IMR-90 (cell line): ENCODE measurements around the gene RAI1. TPM values are rescaled to one million over a fixed set of nuclear protein-coding genes. Genes with fewer than 3 reads are reported as not detected.

Source experiments
- ATAC-seq: fragments of 200-7000 bp; cut with Tn5 transposase; 2 replicates; pipeline ENCODE4 v1.9.1; 2020; ENCODE audit warnings: low read depth, mild to moderate bottlenecking, moderate library complexity
- BruUV-seq: library from RNA; stranded (reverse); fragments of 400-500 nt; replicated peaks from 2 replicates; lab custom pipeline; 2021; lab: Mats Ljungman, UMichigan
- CTCF ChIA-PET: fragments of 300-600 bp; formaldehyde crosslinking; extraction: SDS; loops from one replicate; lab custom pipeline; 2021; ENCODE audit warnings: antibody characterized with exemption; lab: Yijun Ruan, JAX
- POLR2A ChIA-PET: fragments of 300-600 bp; sonication (Branson Sonifier 250); formaldehyde crosslinking; loops from one replicate; lab custom pipeline; 2022; ENCODE audit warnings: antibody characterized with exemption; ENCODE audit not compliant: unreplicated experiment; lab: Charles Lee
- DNase-seq: peaks from one replicate; pipeline ENCODE4 v3.0.0; 2013
- H2AFZ ChIP-seq: replicated peaks from 2 replicates; pipeline ENCODE3; 2013; ENCODE audit warnings: low read length, mild to moderate bottlenecking; ENCODE audit not compliant: poor library complexity
- H2AK5ac ChIP-seq: 2 replicates; pipeline ENCODE4 v1.6.1; 2013; ENCODE audit warnings: low read depth, low read length, inconsistent platforms
- H2AK9ac ChIP-seq: replicated peaks from 2 replicates; pipeline ENCODE3; 2013; ENCODE audit warnings: mild to moderate bottlenecking, low read depth, low read length, moderate library complexity; ENCODE audit not compliant: poor library complexity
- H2BK120ac ChIP-seq: 2 replicates; pipeline ENCODE4 v1.6.1; 2013; ENCODE audit warnings: low read depth, low read length, inconsistent platforms
- H2BK15ac ChIP-seq: 3 replicates; pipeline ENCODE4 v1.6.1; 2013; ENCODE audit warnings: low read depth, low read length, inconsistent platforms
- H2BK20ac ChIP-seq: 2 replicates; pipeline ENCODE4 v1.6.1; 2013; ENCODE audit warnings: low read depth, mild to moderate bottlenecking, inconsistent platforms, low read length, moderate library complexity
- H2BK5ac ChIP-seq: 2 replicates; pipeline ENCODE4 v1.6.1; 2013; ENCODE audit warnings: mild to moderate bottlenecking, low read depth, low read length, inconsistent platforms; ENCODE audit not compliant: poor library complexity, severe bottlenecking
- H3K14ac ChIP-seq: replicated peaks from 2 replicates; pipeline ENCODE4 v1.6.1; 2013; ENCODE audit warnings: low read depth, low read length, inconsistent platforms
- H3K18ac ChIP-seq: 2 replicates; pipeline ENCODE4 v1.6.1; 2013; ENCODE audit warnings: low read depth, low read length, control low read depth
- H3K23ac ChIP-seq: 2 replicates; pipeline ENCODE4 v1.6.1; 2013; ENCODE audit warnings: low read depth, low read length, inconsistent platforms
- H3K27ac ChIP-seq: 2 replicates; pipeline ENCODE4 v1.5.1; 2013; ENCODE audit warnings: mild to moderate bottlenecking, control low read depth, low read length; ENCODE audit not compliant: insufficient read depth
- H3K27me3 ChIP-seq: 2 replicates; pipeline ENCODE4 v1.6.1; 2013; ENCODE audit warnings: low read length; ENCODE audit not compliant: control insufficient read depth, insufficient read depth
- H3K36me3 ChIP-seq: 2 replicates; pipeline ENCODE4 v1.6.1; 2013; ENCODE audit warnings: low read length, mixed read lengths; ENCODE audit not compliant: control insufficient read depth, insufficient read depth
- H3K4ac ChIP-seq: 2 replicates; pipeline ENCODE4 v1.6.1; 2013; ENCODE audit warnings: low read depth, low read length, inconsistent platforms
- H3K4me1 ChIP-seq: 2 replicates; pipeline ENCODE4 v1.6.1; 2013; ENCODE audit warnings: low read length, mixed read lengths; ENCODE audit not compliant: control insufficient read depth, insufficient read depth
- H3K4me2 ChIP-seq: 2 replicates; pipeline ENCODE4 v1.6.1; 2013; ENCODE audit warnings: low read depth, mild to moderate bottlenecking, control low read depth, low read length, moderate library complexity
- H3K4me3 ChIP-seq: 2 replicates; pipeline ENCODE4 v1.5.1; 2013; ENCODE audit warnings: low read depth, mild to moderate bottlenecking, control low read depth, low read length, moderate library complexity; ENCODE audit not compliant: insufficient read depth
- H3K56ac ChIP-seq: 2 replicates; pipeline ENCODE4 v1.6.1; 2013; ENCODE audit warnings: low read length, inconsistent platforms; ENCODE audit not compliant: insufficient read depth; ENCODE audit errors: extremely low read depth
- H3K79me1 ChIP-seq, 2 experiments: 2 replicates each; pipeline ENCODE4 v1.6.1; 2013; ENCODE audit warnings: low read length in 2 of 2, inconsistent platforms in 1 of 2, low read depth in 1 of 2
- H3K9ac ChIP-seq: 2 replicates; pipeline ENCODE4 v1.6.1; 2013; ENCODE audit warnings: low read depth, low read length, control low read depth
- H3K9me1 ChIP-seq: 2 replicates; pipeline ENCODE4 v1.6.1; 2013; ENCODE audit warnings: low read length, inconsistent platforms; ENCODE audit not compliant: insufficient read depth
- H3K9me3 ChIP-seq: 2 replicates; pipeline ENCODE4 v1.6.1; 2013; ENCODE audit warnings: low read length; ENCODE audit not compliant: control insufficient read depth, insufficient read depth
- H4K20me1 ChIP-seq: 2 replicates; pipeline ENCODE4 v1.6.1; 2013; ENCODE audit warnings: low read length, inconsistent platforms; ENCODE audit not compliant: insufficient read depth
- H4K5ac ChIP-seq: 2 replicates; pipeline ENCODE4 v1.6.1; 2013; ENCODE audit warnings: mild to moderate bottlenecking, low read depth, low read length, control low read depth
- H4K8ac ChIP-seq, 2 experiments: 2 replicates each; pipeline ENCODE4 v1.6.1; 2013; ENCODE audit warnings: low read depth in 2 of 2, low read length in 2 of 2, control low read depth in 1 of 2, inconsistent platforms in 1 of 2
- H4K91ac ChIP-seq: 2 replicates; pipeline ENCODE4 v1.6.1; 2013; ENCODE audit warnings: low read depth, low read length, inconsistent platforms; ENCODE audit not compliant: insufficient read depth
- SMC3 ChIP-seq: fragments of 150-350 bp; IDR thresholded peaks from 2 replicates; pipeline ENCODE4 v1.6.1; 2016; ENCODE audit warnings: low read depth, mild to moderate bottlenecking, antibody characterized with exemption, low read length, moderate library complexity
- WGBS, 2 experiments: methylation state at CpG; one replicate each; pipeline versions ENCODE4 v1.1.5 to v1.1.7; 2013; ENCODE audit warnings: missing lambda C conversion rate in 2 of 2; ENCODE audit not compliant: insufficient read length in 1 of 2; ENCODE audit errors: extremely low coverage in 2 of 2; 5-methylcytosine and 5-hydroxymethylcytosine counted together
- dilution Hi-C: fragments of 300-500 bp; cut with HindIII; formaldehyde crosslinking; loops from one replicate; pipeline ENCODE4 v1.14.3; 2018; ENCODE audit warnings: low sequenced_read_pairs; ENCODE audit not compliant: unreplicated experiment
- in situ Hi-C: fragments of 300-500 bp; cut with MboI; formaldehyde crosslinking; loops from 3 replicates; pipeline ENCODE4 v1.14.3; 2019; ENCODE audit warnings: low sequenced_read_pairs, inconsistent platforms, mixed read lengths
- intact Hi-C: fragments of 100-400 bp; cut with micrococcal nuclease; formaldehyde crosslinking; loops from 2 replicates; pipeline ENCODE4 v1.10.0; 2022
- polyA plus RNA-seq, 3 experiments: library from polyadenylated mRNA; depleted of rRNA; stranded (reverse); fragments of >200 nt; gene quantifications; 2 replicates each; pipeline ENCODE4 v1.2.3, GENCODE V29; 2012; ENCODE audit warnings: low replicate concordance in 1 of 3
- total RNA-seq: library from RNA; depleted of rRNA; stranded (reverse); fragments of >200 nt; gene quantifications from 2 replicates; pipeline ENCODE4 v1.2.3, GENCODE V29; 2012

RAI1 gene
- total and polyA plus RNA-seq, 2 of the 4 experiments (the other 2 are of a cell fraction) = 1.8 to 10.5 TPM

- ChIA-PET POLR2A (no interaction called here), CTCF (interaction anchor here (0.6 kb wide), 2 partner anchors 48 to 90 kb away, joined by 3 to 4 read pairs; no protein-coding TSS in a partner anchor)
- H4K91ac ChIP-seq = no peak overlapping the region
- no peak overlapping the region for H3K18ac ChIP-seq
- no peak overlapping the region for H2BK20ac ChIP-seq
- H4K20me1 ChIP-seq = peaks cover 90% of the 10 kb centered on the region
- peak overlapping the region; percentile 20 for H2BK5ac ChIP-seq
- H3K79me1 ChIP-seq = peaks cover 44 to 95% of the 10 kb centered on the region in 2 experiments
- no peak overlapping the region for H2BK120ac ChIP-seq
- no peak overlapping the region for H2BK15ac ChIP-seq
- H3K4me2 ChIP-seq = no peak overlapping the region; the same call in 1 of the 2 replicates
- no TSS peak for BruUV-seq
- no peak overlapping the region for H3K9ac ChIP-seq
- no peaks in the 10 kb centered on the region for H3K9me3 ChIP-seq
- H3K27ac ChIP-seq = no peak overlapping the region
- H4K5ac ChIP-seq = no peak overlapping the region
- intact Hi-C loops = loop anchor here (10.0 kb wide), 1 partner anchor 387 kb away; no protein-coding TSS in a partner anchor
- no peak overlapping the region for H2AFZ ChIP-seq
- no peak for TF ChIP-seq SMC3
- H3K14ac ChIP-seq = no peak overlapping the region; the same call in 1 of the 2 replicates
- H3K9me1 ChIP-seq = peaks cover 47% of the 10 kb centered on the region
- no peaks in the 10 kb centered on the region for H3K27me3 ChIP-seq
- H3K4me1 ChIP-seq = peaks cover 45% of the 10 kb centered on the region
- no peak overlapping the region for H3K4ac ChIP-seq
- dilution Hi-C loops = no loop called here
- ATAC-seq (0 out of 2 replicates have a peak, but pooled peaks have one; percentile 8), DNase-seq (no peak)
- no peak overlapping the region for H3K23ac ChIP-seq
- peaks cover 5% of the 10 kb centered on the region; the same call in 1 of the 2 replicates for H3K36me3 ChIP-seq
- H3K4me3 ChIP-seq = no peak overlapping the region
- H4K8ac ChIP-seq = no peak overlapping the region
- no peak overlapping the region for H3K56ac ChIP-seq
- peak overlapping the region; percentile 67; the same call in 1 of the 2 replicates for H2AK5ac ChIP-seq
- H2AK9ac ChIP-seq = peak overlapping the region; percentile 91
- in situ Hi-C loops = no loop called here
- no CpG with 5 or more reads among the region's 5 CpGs for WGBS, 2 experiments
Observed at GRCh38 chr17:17742133-17742621, 60.9 kb downstream of the RAI1 start.
